Esophagus squamous epithelium (tissue), 4 donors: ENCODE measurements around the gene EPHX1.

Source experiments
- POLR2A ChIP-seq, 4 donors: fragments of 450-650 bp; IDR thresholded peaks; one replicate each; pipeline ENCODE4 v1.6.1; 2017; ENCODE audit warnings: antibody characterized with exemption in 4 of 4, mild to moderate bottlenecking in 4 of 4, moderate library complexity in 3 of 4
- TF ChIP-seq, protein P1 (sequence below), 6 experiments: fragments of 450-650 bp in 4 of 6; fragments of 200-600 bp in 2 of 6; sonication (generic) in 2 of 6; IDR thresholded peaks; one replicate each; pipeline ENCODE4 v1.5.1; 2016 to 2019; ENCODE audit warnings: antibody characterized with exemption in 6 of 6, mild to moderate bottlenecking in 4 of 6, moderate library complexity in 4 of 6

DNA sequence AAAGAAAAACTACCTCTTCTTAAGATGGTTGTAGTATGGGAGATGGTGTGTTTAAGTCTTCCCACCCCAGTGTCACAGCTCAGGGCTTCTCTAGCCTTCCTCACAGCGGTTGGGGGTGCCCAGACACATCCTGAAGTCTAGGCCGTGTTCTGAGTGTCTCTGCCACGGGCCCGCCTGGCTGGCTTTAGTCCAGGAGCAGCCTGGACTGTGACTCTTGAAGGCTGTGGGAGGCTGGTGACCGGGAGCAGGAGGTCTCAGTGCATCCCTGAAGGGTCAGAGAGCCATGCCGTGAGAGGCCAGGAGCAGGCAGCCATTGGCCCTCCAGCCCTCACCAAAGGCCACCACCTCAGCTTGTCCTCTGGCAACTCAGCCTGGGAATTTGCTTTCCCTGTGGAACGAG is 4.5 kb downstream of the EPHX1 start:
- TF ChIP-seq, protein P1, sequence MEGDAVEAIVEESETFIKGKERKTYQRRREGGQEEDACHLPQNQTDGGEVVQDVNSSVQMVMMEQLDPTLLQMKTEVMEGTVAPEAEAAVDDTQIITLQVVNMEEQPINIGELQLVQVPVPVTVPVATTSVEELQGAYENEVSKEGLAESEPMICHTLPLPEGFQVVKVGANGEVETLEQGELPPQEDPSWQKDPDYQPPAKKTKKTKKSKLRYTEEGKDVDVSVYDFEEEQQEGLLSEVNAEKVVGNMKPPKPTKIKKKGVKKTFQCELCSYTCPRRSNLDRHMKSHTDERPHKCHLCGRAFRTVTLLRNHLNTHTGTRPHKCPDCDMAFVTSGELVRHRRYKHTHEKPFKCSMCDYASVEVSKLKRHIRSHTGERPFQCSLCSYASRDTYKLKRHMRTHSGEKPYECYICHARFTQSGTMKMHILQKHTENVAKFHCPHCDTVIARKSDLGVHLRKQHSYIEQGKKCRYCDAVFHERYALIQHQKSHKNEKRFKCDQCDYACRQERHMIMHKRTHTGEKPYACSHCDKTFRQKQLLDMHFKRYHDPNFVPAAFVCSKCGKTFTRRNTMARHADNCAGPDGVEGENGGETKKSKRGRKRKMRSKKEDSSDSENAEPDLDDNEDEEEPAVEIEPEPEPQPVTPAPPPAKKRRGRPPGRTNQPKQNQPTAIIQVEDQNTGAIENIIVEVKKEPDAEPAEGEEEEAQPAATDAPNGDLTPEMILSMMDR (IDR thresholded peaks at IDR 0.05) = no peak
- no peak for TF ChIP-seq POLR2A (IDR thresholded peaks at IDR 0.05)
